Natural killer cell treated with Interleukin-12 subunit alpha and Interleukin-12 subunit beta and Interleukin-15 and Interleukin-18, amount 100 ng/mL, for 72 hours (primary cell): ENCODE results near the gene ACKR2. TPM values are rescaled to one million over a fixed set of nuclear protein-coding genes. Genes with fewer than 3 reads are reported as not detected.
"Not testable (repeated sequence)": the region's sequence is repeated elsewhere in the genome, so short reads cannot be mapped to it uniquely, and the experiment has no call there.

Source experiments
- ATAC-seq, 2 donors: fragments of 150-1000 bp; cut with Tn5 transposase in 1 of 2; sonication (Bioruptor Pico), chemical (Tn5 transposase) in 1 of 2; 2 replicates each; pipeline ENCODE4 v1.10.0; 2021
- DNase-seq: peaks from one replicate; pipeline ENCODE4 v3.0.0; 2022; ENCODE audit warnings: low spot score
- H3K27ac Mint-ChIP-seq, 2 donors: 1 replicate in 1 of 2; 2 replicates in 1 of 2; pipeline ENCODE4 v1.8.0; 2022; ENCODE audit warnings: mixed read lengths in 2 of 2, mild to moderate bottlenecking in 1 of 2, moderate library complexity in 1 of 2
- H3K27me3 Mint-ChIP-seq, 2 donors: 1 replicate in 1 of 2; 2 replicates in 1 of 2; pipeline ENCODE4 v1.8.0; 2022; ENCODE audit warnings: mixed read lengths in 2 of 2
- H3K36me3 Mint-ChIP-seq: one replicate; pipeline ENCODE4 v1.8.0; 2022; ENCODE audit warnings: mixed read lengths
- H3K4me1 Mint-ChIP-seq, 2 donors: 1 replicate in 1 of 2; 2 replicates in 1 of 2; pipeline ENCODE4 v1.8.0; 2022; ENCODE audit warnings: low read depth in 2 of 2, mixed read lengths in 2 of 2, mild to moderate bottlenecking in 1 of 2
- H3K4me3 Mint-ChIP-seq: one replicate; pipeline ENCODE4 v1.8.0; 2022; ENCODE audit warnings: mixed read lengths
- H3K9me3 Mint-ChIP-seq: 2 replicates; pipeline ENCODE4 v1.8.0; 2022; ENCODE audit warnings: mixed read lengths
- total RNA-seq, 2 donors: library from RNA; stranded (reverse); gene quantifications; one replicate each; pipeline ENCODE4 v1.2.3, GENCODE V29; 2022

ACKR2 gene
- total RNA-seq, 2 donors from 2014 or later, result 2.3 to 11.5 TPM

GRCh38 chr3:42871592-42872196 lies 62.4 kb downstream of the ACKR2 start:
- Mint-ChIP-seq H3K9me3 (no peaks in the 10 kb centered on the region), H3K27me3 (no peaks in the 10 kb centered on the region), H3K27ac (no peak overlapping the region), H3K36me3 (no peaks in the 10 kb centered on the region), H3K4me1 (no peaks in the 10 kb centered on the region), H3K4me3 (no peak overlapping the region)
- DNase-seq, result no peak
- no peak for ATAC-seq

DNA sequence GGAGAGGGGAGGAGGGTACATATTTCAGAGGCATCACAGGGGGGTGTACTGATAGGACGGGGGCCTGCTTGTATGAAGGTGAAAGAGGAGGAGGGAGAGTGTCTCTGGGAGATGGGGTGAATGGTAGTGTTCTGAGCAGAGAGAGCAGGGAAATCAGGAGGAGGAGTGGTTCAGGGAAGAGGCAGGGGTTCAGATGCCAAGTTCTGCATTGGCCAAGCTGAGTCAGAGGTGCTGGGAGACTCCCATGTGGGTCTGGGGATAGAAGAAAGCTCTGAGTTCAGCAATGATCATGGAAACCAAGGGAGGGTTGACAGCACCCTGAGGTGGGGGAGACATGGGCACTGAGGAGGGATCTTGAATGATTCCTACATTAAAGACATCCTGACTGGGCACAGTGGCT lies 63.5 kb downstream of the ACKR2 start:
- H3K36me3 Mint-ChIP-seq, result no peaks in the 10 kb centered on the region
- H3K4me1 Mint-ChIP-seq, result no peaks in the 10 kb centered on the region
- DNase-seq (no peak), ATAC-seq (no peak)
- no peak overlapping the region for H3K4me3 Mint-ChIP-seq
- H3K9me3 Mint-ChIP-seq, result no peaks in the 10 kb centered on the region
- no peak overlapping the region for H3K27ac Mint-ChIP-seq
- H3K27me3 Mint-ChIP-seq, result no peaks in the 10 kb centered on the region

GRCh38 chr3:42873221-42873982 lies 64.2 kb downstream of the ACKR2 start:
- no peak for DNase-seq

GRCh38 chr3:42874749-42875148 lies 65.5 kb downstream of the ACKR2 start:
- Mint-ChIP-seq H3K36me3 (no peaks in the 10 kb centered on the region), H3K4me3 (no peak overlapping the region), H3K27me3 (no peaks in the 10 kb centered on the region), H3K9me3 (no peaks in the 10 kb centered on the region), H3K4me1 (no peaks in the 10 kb centered on the region), H3K27ac (no peak overlapping the region)
- peak in 1 of 2 donors; percentile 46 for ATAC-seq
- no peak for DNase-seq

More at GRCh38 chr3:42873221-42873982, 64.2 kb downstream of the ACKR2 start:
- Mint-ChIP-seq H3K36me3 (no peaks in the 10 kb centered on the region), H3K4me1 (no peaks in the 10 kb centered on the region), H3K9me3 (no peaks in the 10 kb centered on the region), H3K27me3 (no peaks in the 10 kb centered on the region), H3K4me3 (no peak overlapping the region), H3K27ac (no peak overlapping the region)
- ATAC-seq, result no peak

GRCh38 chr3:42875325-42876151 lies 66.3 kb downstream of the ACKR2 start, which contains the start of gene CYP8B1:
CYP8B1 (minus strand) TSS chr3:42875879; CDS start chr3:42875816, 63 bp downstream.
- H3K9me3 Mint-ChIP-seq, result no peaks in the 10 kb centered on the region
- H3K27me3 Mint-ChIP-seq, result no peaks in the 10 kb centered on the region
- peak in 1 of 2 donors; percentile 25 for ATAC-seq

GRCh38 chr3:42876401-42876800 lies 67.2 kb downstream of the ACKR2 start:
- Mint-ChIP-seq H3K27me3 (no peaks in the 10 kb centered on the region), H3K4me1 (peaks cover 5 to 7% of the 10 kb centered on the region in 2 donors), H3K9me3 (no peaks in the 10 kb centered on the region), H3K36me3 (no peaks in the 10 kb centered on the region), H3K4me3 (no peak overlapping the region), H3K27ac (no peak overlapping the region)
- no peak for ATAC-seq
- no peak for DNase-seq

More at GRCh38 chr3:42875325-42876151, 66.3 kb downstream of the ACKR2 start, which contains the start of gene CYP8B1:
- DNase-seq, result no peak
- peaks cover 0 to 3% of the 10 kb centered on the region in 2 donors for H3K4me1 Mint-ChIP-seq
- H3K36me3 Mint-ChIP-seq, result no peaks in the 10 kb centered on the region
- no peak within 1 kb of the TSS for H3K27ac Mint-ChIP-seq
- no peak within 1 kb of the TSS for H3K4me3 Mint-ChIP-seq

DNA sequence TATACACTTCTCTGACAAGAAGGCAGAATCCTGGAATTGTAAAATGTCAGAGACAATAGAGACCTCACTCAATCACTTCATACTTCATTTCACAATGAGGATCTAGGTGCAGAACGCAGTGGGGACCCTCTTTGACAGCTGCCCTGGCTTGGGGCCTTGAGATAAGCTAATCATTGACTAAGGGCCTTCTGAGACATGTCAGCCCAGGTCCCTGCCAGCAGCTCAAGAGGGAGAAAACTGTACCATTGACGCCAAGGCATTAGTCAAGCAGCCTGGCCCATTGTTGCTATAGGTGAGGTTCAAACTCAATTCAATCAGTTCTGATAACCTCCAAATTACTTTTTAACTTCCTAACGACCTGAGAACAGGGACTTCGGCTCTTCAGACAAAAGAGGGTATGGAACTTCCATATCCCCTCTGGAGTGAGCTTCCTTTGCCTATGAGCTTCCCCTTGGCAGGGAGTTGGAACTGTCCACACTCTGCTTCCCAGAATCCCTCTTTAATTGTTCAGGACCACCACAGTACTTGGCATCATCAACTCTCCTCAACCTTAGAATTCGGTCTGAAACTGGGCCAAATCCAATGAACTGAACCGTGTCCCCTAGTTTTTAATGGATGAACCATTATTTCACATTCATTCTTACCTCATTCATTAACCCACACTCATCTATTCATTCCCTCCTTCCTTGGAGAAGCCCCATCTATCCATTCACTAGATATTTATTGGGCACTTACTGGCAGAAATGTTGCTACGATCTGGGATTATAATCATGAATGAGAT lies 67.9 kb downstream of the ACKR2 start:
- Mint-ChIP-seq H3K4me3 (no peak overlapping the region), H3K9me3 (no peaks in the 10 kb centered on the region), H3K36me3 (no peaks in the 10 kb centered on the region), H3K27ac (no peak overlapping the region), H3K4me1 (peaks cover 9 to 12% of the 10 kb centered on the region in 2 donors), H3K27me3 (no peaks in the 10 kb centered on the region)
- ATAC-seq, result no peak
- no peak for DNase-seq

DNA sequence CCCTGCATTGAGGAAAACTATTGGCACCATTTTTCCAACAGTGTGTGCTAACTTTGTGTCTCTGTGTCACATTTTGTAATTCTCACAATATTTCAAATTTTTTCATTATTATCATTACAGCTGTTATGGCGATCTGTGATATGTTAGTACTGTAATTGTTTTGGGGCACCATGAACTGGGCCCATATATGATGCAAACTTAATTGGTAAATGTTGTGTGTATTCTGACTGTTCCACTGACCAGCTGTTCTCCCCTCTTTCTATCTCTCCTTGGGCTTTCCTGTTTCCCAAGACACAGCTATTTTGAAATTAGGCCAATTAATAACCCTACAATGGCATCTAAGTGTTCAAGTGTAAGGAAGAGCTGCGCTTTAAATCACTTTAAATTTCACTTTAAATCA lies 68.6 kb downstream of the ACKR2 start:
- Mint-ChIP-seq H3K27ac (no peak overlapping the region), H3K4me1 (peaks cover 9 to 12% of the 10 kb centered on the region in 2 donors), H3K4me3 (no peak overlapping the region), H3K36me3 (no peaks in the 10 kb centered on the region), H3K27me3 (no peaks in the 10 kb centered on the region), H3K9me3 (no peaks in the 10 kb centered on the region)
- ATAC-seq, result no peak
- no peak for DNase-seq

GRCh38 chr3:42880183-42880582 lies 70.9 kb downstream of the ACKR2 start:
- H3K27ac Mint-ChIP-seq, result peak overlapping the region; percentile 48 to 77
- ATAC-seq (no peak), DNase-seq (no peak)
- no peaks in the 10 kb centered on the region for H3K36me3 Mint-ChIP-seq
- H3K4me3 Mint-ChIP-seq, result peak overlapping the region; percentile 74
- H3K4me1 Mint-ChIP-seq, result peaks cover 13 to 14% of the 10 kb centered on the region in 2 donors
- H3K9me3 Mint-ChIP-seq, result no peaks in the 10 kb centered on the region
- H3K27me3 Mint-ChIP-seq, result peaks cover 1 to 4% of the 10 kb centered on the region in 2 donors

GRCh38 chr3:42880601-42881451 lies 71.6 kb downstream of the ACKR2 start:
- no peaks in the 10 kb centered on the region for H3K9me3 Mint-ChIP-seq
- ATAC-seq (peak; percentile 98 to 99), DNase-seq (peak; percentile 92)
- H3K4me3 Mint-ChIP-seq, result peak overlapping the region; percentile 74
- H3K36me3 Mint-ChIP-seq, result no peaks in the 10 kb centered on the region
- peaks cover 4 to 8% of the 10 kb centered on the region in 2 donors for H3K27me3 Mint-ChIP-seq
- peaks cover 13 to 14% of the 10 kb centered on the region in 2 donors for H3K4me1 Mint-ChIP-seq
- peak overlapping the region; percentile 48 to 86 for H3K27ac Mint-ChIP-seq

GRCh38 chr3:42883251-42883930 lies 74.1 kb downstream of the ACKR2 start:
- not testable (repeated sequence) for H3K9me3 Mint-ChIP-seq, DNase-seq, H3K27ac Mint-ChIP-seq, ATAC-seq, H3K36me3 Mint-ChIP-seq, H3K4me3 Mint-ChIP-seq
- Mint-ChIP-seq H3K27me3 (peaks cover 11 to 19% of the 10 kb centered on the region in 2 donors), H3K4me1 (peaks cover 13 to 14% of the 10 kb centered on the region in 2 donors)

GRCh38 chr3:42884324-42884723 lies 75.1 kb downstream of the ACKR2 start:
- peaks cover 16 to 26% of the 10 kb centered on the region in 2 donors for H3K27me3 Mint-ChIP-seq
- no peak overlapping the region for H3K27ac Mint-ChIP-seq
- no peaks in the 10 kb centered on the region for H3K36me3 Mint-ChIP-seq
- no peak for ATAC-seq
- no peak overlapping the region for H3K4me3 Mint-ChIP-seq
- no peaks in the 10 kb centered on the region for H3K9me3 Mint-ChIP-seq
- no peak for DNase-seq
- peaks cover 13 to 14% of the 10 kb centered on the region in 2 donors for H3K4me1 Mint-ChIP-seq
